Mesenteric fat pad (tissue), 1 donor: ENCODE data around the gene DCN. TPM values are rescaled to one million over a fixed set of nuclear protein-coding genes. Genes with fewer than 3 reads are reported as not detected.

Experiments
- DNase-seq: peaks from one replicate; pipeline ENCODE4 v3.0.0-alpha.2; 2020; ENCODE audit warnings: low spot score
- total RNA-seq: library from RNA; stranded (reverse); fragmentation: NEBNext Ultra II Directional; extraction: Animal tissue kit (Norgen Biotek cat#: 25700); gene quantifications from one replicate; pipeline ENCODE4 v1.2.1, GENCODE V29; 2021
- donor health status: DM: yes; HTN: yes; CAD: no.

Gene DCN
- total RNA-seq, 1 donor from 2014 or later = 1,241 TPM

- DNase-seq = no peak
Measured at GRCh38 chr12:91188778-91189177, 6.2 kb upstream of the DCN start.

- DNase-seq = no peak
Measured at GRCh38 chr12:91186156-91186555, 3.5 kb upstream of the DCN start.

- no peak for DNase-seq
Measured at GRCh38 chr12:91185421-91185820, 2.8 kb upstream of the DCN start.

- no peak for DNase-seq
Measured at GRCh38 chr12:91183551-91183950, 934 bp upstream of the DCN start.

GRCh38 chr12:91180582-91181395 lies 1.8 kb downstream of the DCN start:
- DNase-seq = no peak

- DNase-seq = no peak
Measured at GRCh38 chr12:91179966-91180561, 2.6 kb downstream of the DCN start.

GRCh38 chr12:91179315-91179714 lies 3.3 kb downstream of the DCN start:
- no peak for DNase-seq

GRCh38 chr12:91178781-91179180 lies 3.8 kb downstream of the DCN start:
- no peak for DNase-seq

GRCh38 chr12:91178139-91178561 lies 4.5 kb downstream of the DCN start:
- DNase-seq = no peak

GRCh38 chr12:91177381-91177780 lies 5.2 kb downstream of the DCN start:
- no peak for DNase-seq

- DNase-seq = no peak
Measured at GRCh38 chr12:91176915-91177314, 5.7 kb downstream of the DCN start.

- no peak for DNase-seq
Measured at GRCh38 chr12:91176358-91176757, 6.3 kb downstream of the DCN start.

GRCh38 chr12:91173124-91173523 lies 9.5 kb downstream of the DCN start:
- DNase-seq = no peak

GRCh38 chr12:91172096-91172495 lies 10.5 kb downstream of the DCN start:
- no peak for DNase-seq

GRCh38 chr12:91171476-91171875 lies 11.1 kb downstream of the DCN start:
- DNase-seq = no peak

- no peak for DNase-seq
Measured at GRCh38 chr12:91163116-91163515, 19.5 kb downstream of the DCN start.

GRCh38 chr12:91161009-91161408 lies 21.6 kb downstream of the DCN start:
- no peak for DNase-seq

GRCh38 chr12:91155990-91156389 lies 26.6 kb downstream of the DCN start:
- DNase-seq = no peak

- no peak for DNase-seq
Measured at GRCh38 chr12:91154131-91154530, 28.5 kb downstream of the DCN start.

- DNase-seq = no peak
Measured at GRCh38 chr12:91144053-91144452, 38.6 kb downstream of the DCN start.

GRCh38 chr12:91143206-91143605 lies 39.4 kb downstream of the DCN start:
- no peak for DNase-seq

GRCh38 chr12:91142221-91142631 lies 40.4 kb downstream of the DCN start:
- DNase-seq = no peak
